HG03045 (cell line): Measurements from ENCODE around the gene MTOR.
A peak's percentile ranks its signal among the peaks of the same experiment; 100 is the strongest.
"Not testable (repeated sequence)": the region's sequence is repeated elsewhere in the genome, so short reads cannot be mapped to it uniquely, and the experiment has no call there.

ENCODE experiments used
- ATAC-seq: cut with Tn5 transposase; IDR thresholded peaks from one replicate; pipeline ENCODE4 v1.9.1; 2021; ENCODE audit warnings: mild to moderate bottlenecking, moderate library complexity; ENCODE audit not compliant: unreplicated experiment

The MTOR gene

GRCh38 chr1:11067716-11068599 is 194.4 kb downstream of the MTOR start:
- no peak for ATAC-seq

GRCh38 chr1:11065796-11066195 is 196.6 kb downstream of the MTOR start:
- ATAC-seq: no peak

GRCh38 chr1:11064942-11065341 is 197.4 kb downstream of the MTOR start:
- ATAC-seq: no peak

GRCh38 chr1:11063937-11064537 is 198.3 kb downstream of the MTOR start:
- not testable (repeated sequence) for ATAC-seq

GRCh38 chr1:11062965-11063401 is 199.4 kb downstream of the MTOR start:
- no peak for ATAC-seq

- ATAC-seq: no peak
These were observed 200.5 kb downstream of the MTOR start for GRCh38 chr1:11061652-11062365.

- peak; percentile 91 for ATAC-seq
These were observed 202.2 kb downstream of the MTOR start, which contains the start of gene SRM for GRCh38 chr1:11059968-11060830. SRM (minus strand) TSS chr1:11060018; CDS start chr1:11059943, 75 bp downstream.

- peak; percentile 14 for ATAC-seq
These were observed 203.0 kb downstream of the MTOR start for GRCh38 chr1:11059155-11059967.

- no peak for ATAC-seq
These were observed 203.7 kb downstream of the MTOR start for GRCh38 chr1:11058595-11059154.

- ATAC-seq: no peak
These were observed 204.3 kb downstream of the MTOR start for GRCh38 chr1:11058026-11058425.

- ATAC-seq: no peak
These were observed 204.9 kb downstream of the MTOR start for GRCh38 chr1:11057477-11057876.
